Measurements from ENCODE around the gene HGFAC.

GRCh38 chr4:3431446-3431993, 10.2 kb upstream of the HGFAC start:
- TF ChIP-seq CTCF (conservative IDR thresholded peaks at IDR 0.05; ENCODE audit: low read depth, low read length) (no peak), EZH2 (IDR thresholded peaks at IDR 0.05; ENCODE audit: low read length, unreplicated experiment) (no peak), EZH2phosphoT487 (IDR thresholded peaks at IDR 0.05; ENCODE audit: borderline replicate concordance, low read length) (no peak)
